Fibroblast of villous mesenchyme (primary cell): ENCODE results near the gene KRT85. TPM values are rescaled to one million over a fixed set of nuclear protein-coding genes. Genes with fewer than 3 reads are reported as not detected.

Experiments used
- DNase-seq: peaks from one replicate; pipeline ENCODE4 v3.0.0-alpha.2; 2010; ENCODE audit warnings: low read depth
- H3K4me3 ChIP-seq: 2 replicates; pipeline ENCODE4 v1.5.1; 2011; ENCODE audit warnings: low read depth, mild to moderate bottlenecking, low read length
- total RNA-seq: library from RNA; depleted of rRNA; stranded (reverse); fragments of >200 nt; gene quantifications from 2 replicates; pipeline ENCODE4 v1.2.3, GENCODE V29; 2012
- TF ChIP-seq, protein P1 (sequence below): IDR thresholded peaks from 2 replicates; pipeline ENCODE4 v1.5.1; 2012; ENCODE audit warnings: low read depth, mild to moderate bottlenecking, low read length; ENCODE audit not compliant: insufficient read depth

KRT85 gene
- total RNA-seq, 1 donor = not detected

GRCh38 chr12:52322069-52322468 lies 45.2 kb downstream of the KRT85 start:
- TF ChIP-seq, protein P1, sequence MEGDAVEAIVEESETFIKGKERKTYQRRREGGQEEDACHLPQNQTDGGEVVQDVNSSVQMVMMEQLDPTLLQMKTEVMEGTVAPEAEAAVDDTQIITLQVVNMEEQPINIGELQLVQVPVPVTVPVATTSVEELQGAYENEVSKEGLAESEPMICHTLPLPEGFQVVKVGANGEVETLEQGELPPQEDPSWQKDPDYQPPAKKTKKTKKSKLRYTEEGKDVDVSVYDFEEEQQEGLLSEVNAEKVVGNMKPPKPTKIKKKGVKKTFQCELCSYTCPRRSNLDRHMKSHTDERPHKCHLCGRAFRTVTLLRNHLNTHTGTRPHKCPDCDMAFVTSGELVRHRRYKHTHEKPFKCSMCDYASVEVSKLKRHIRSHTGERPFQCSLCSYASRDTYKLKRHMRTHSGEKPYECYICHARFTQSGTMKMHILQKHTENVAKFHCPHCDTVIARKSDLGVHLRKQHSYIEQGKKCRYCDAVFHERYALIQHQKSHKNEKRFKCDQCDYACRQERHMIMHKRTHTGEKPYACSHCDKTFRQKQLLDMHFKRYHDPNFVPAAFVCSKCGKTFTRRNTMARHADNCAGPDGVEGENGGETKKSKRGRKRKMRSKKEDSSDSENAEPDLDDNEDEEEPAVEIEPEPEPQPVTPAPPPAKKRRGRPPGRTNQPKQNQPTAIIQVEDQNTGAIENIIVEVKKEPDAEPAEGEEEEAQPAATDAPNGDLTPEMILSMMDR = no peak

DNA sequence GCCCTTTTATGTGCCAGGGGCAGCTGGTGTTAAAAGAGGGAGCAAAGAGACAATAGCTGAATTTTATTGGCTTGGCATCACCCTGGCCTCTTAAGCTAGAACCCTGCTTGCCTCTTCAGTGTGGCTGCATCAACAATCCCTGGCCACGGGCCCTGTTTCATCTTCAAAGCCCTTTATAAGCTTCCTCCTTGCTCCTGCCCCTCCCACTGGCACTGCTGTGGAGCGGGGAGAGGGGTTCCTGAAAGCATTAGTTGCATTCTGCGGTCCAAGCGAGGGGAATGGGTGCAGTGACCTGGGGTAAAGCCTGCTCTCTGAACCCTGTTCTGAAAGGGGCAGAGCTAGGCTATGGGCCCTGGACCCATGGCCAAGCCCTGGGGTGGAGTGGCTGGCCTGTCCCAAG lies 45.9 kb downstream of the KRT85 start:
- TF ChIP-seq, protein P1 = no peak
- H3K4me3 ChIP-seq = no peak overlapping the region
- DNase-seq = no peak

More at GRCh38 chr12:52322069-52322468, 45.2 kb downstream of the KRT85 start:
- H3K4me3 ChIP-seq = no peak overlapping the region
- DNase-seq = no peak

GRCh38 chr12:52320784-52321400 lies 46.4 kb downstream of the KRT85 start, which contains the start of gene KRT83:
KRT83 (minus strand) TSS chr12:52321398; CDS start chr12:52321335, 63 bp downstream.
- TF ChIP-seq, protein P1 = no peak
- DNase-seq = no peak
- no peak within 1 kb of the TSS for H3K4me3 ChIP-seq

DNA sequence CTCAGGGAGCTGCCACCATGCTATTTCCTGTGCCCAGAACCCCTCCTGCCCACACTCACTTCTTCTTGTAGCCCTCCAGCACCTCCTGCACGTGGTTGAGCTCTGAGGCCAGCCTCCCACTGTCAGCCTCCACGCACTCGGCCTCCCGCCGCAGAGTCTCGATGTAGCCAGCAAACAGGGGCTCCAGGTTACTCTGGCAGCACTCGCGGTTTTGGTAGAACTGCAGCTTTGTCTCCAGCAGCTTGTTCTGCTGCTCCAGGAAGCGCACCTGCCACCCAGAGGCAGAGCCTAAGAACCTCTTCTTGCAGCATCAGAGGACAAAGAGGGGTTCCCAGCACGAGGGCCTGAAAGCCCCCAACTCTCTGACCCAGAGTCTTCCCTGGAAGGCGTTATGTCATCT lies 48.2 kb downstream of the KRT85 start:
- TF ChIP-seq, protein P1 = no peak
- no peak overlapping the region for H3K4me3 ChIP-seq

GRCh38 chr12:52318241-52318990 lies 48.9 kb downstream of the KRT85 start:
- TF ChIP-seq, protein P1 = no peak
- no peak for DNase-seq
- H3K4me3 ChIP-seq = no peak overlapping the region

More for the DNA sequence above, 48.2 kb downstream of the KRT85 start:
- no peak for DNase-seq

DNA sequence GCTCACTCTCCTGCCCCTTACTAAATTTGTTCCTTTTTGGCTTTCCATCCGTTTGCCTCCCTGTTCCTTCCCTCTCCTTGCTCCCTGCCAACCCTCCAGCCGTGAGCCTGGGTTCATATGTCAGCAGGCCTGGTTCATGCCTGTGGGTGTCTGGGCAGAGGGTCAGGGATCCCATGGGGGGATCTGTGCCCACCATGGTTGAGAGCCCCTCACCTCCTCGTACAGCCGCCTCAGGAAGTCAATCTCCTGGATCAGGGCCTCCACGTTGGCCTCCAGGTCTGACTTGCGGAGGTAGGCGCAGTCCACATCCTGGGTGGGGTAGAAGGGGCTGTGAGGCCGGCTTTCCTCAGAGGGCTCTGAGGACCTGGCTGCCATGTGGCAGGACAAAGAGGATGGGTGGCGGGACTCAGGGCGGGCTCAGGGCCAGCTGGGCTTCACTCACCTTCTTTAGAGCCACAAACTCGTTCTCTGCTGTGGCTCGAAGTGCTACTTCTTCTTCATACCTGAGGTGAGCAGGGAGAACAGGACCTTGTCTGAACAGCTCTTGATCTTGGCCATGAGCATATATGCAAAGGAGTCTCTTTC lies 49.7 kb downstream of the KRT85 start:
- no peak overlapping the region for H3K4me3 ChIP-seq
- no peak for DNase-seq
- TF ChIP-seq, protein P1 = no peak
